ENCODE data around the gene FGFR2.

Gene FGFR2

DNA sequence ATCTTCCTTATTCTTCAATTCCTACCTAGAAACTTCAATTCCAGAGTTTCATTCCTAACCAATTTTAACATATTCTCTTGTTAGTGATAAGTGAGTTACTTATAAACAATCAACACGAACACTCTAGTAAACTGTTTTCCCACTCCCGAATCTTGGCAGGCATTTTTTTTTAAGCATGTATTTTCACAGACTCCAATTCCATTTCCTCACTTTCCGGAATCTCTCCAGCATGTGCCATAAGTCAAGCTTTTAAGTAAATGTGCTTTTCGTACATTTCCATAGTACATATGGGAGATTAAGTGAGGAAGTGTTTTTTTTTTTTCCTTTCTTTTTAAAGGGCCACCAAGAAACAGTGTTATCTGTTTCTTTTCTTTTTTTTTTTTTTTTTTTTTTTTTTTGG is 89.1 kb downstream of the FGFR2 start:
- no peak overlapping the region for H3K27ac ChIP-seq
- no peak overlapping the region for H3K4me3 ChIP-seq
- DNase-seq (ENCODE audit: low spot score), result no peak
- TF ChIP-seq, protein P1, sequence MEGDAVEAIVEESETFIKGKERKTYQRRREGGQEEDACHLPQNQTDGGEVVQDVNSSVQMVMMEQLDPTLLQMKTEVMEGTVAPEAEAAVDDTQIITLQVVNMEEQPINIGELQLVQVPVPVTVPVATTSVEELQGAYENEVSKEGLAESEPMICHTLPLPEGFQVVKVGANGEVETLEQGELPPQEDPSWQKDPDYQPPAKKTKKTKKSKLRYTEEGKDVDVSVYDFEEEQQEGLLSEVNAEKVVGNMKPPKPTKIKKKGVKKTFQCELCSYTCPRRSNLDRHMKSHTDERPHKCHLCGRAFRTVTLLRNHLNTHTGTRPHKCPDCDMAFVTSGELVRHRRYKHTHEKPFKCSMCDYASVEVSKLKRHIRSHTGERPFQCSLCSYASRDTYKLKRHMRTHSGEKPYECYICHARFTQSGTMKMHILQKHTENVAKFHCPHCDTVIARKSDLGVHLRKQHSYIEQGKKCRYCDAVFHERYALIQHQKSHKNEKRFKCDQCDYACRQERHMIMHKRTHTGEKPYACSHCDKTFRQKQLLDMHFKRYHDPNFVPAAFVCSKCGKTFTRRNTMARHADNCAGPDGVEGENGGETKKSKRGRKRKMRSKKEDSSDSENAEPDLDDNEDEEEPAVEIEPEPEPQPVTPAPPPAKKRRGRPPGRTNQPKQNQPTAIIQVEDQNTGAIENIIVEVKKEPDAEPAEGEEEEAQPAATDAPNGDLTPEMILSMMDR (IDR thresholded peaks at IDR 0.05), result no peak

DNA sequence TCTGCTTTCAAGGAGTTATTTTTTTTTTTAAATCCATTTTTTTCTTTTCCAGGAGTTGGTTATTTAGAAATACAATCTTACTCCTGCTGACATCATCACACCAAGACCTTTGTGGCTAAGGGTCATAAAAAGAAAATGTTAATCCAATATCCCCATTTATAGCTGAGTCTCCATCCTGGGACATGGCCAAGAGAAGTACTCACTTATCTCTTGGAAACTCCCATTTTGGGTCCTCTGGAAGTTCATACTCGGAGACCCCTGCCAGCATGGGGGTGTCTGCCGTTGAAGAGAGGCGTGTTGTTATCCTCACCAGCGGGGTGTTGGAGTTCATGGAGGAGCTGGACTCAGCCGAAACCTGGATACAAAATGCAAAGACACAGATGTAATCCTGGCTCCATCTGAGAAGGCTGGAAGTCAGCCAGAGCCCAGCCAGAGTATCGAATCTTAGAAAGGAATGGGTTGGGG is 94.6 kb downstream of the FGFR2 start:
- DNase-seq (ENCODE audit: low spot score), result no peak
- Histone ChIP-seq H3K4me3 (no peak overlapping the region), H3K27ac (no peak overlapping the region)
- TF ChIP-seq, protein P1 (IDR thresholded peaks at IDR 0.05), result no peak

DNA sequence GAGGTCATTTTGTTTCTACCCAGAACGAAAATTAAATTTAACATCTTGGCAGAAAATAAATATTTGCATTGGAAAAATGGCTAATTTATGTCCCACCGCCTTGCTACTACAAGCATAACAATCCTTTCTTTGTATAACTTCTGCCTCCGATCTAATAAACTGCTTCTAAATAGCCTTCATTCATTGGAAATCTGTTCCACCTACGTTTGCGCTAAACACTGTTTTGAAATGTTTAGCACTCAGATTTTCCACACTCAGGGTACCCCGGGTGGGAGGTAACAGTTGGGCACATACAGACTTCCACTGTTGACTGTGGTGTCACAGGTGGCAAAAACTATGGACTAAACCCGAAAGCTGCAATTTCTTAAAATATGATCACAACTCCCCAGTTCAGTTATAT is 96.4 kb downstream of the FGFR2 start:
- Histone ChIP-seq H3K4me3 (no peak overlapping the region), H3K27ac (no peak overlapping the region)
- DNase-seq (ENCODE audit: low spot score), result no peak
- TF ChIP-seq, protein P1 (IDR thresholded peaks at IDR 0.05), result no peak

DNA sequence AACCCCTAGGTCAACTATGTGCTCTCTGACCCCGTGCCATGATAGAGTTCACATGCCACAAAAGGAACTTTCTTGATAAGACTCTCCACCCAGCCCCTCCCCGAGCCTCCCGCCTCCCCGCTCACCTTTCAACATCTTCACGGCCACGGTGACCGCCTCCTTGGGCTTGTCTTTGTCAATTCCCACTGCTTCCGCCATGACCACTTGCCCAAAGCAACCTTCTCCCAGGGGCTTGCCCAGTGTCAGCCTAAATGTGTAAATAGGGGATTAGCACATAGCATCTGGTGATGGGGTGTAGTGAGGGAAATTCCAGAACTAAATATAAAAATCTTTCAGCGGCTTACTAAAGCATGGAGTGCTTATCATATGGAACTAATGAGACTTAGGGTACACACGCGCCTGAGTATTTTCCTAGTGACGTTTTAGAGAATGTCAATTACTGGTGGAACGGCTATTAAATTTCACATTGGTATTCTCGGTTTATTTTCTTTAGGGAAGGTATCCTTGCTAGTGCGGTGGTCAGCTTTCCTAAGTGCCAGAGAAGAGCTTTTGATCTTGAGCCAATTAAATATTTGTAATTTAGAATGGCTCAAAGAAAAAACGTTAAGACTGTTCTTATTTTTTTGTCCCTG is 97.4 kb downstream of the FGFR2 start:
- Histone ChIP-seq H3K27ac (no peak overlapping the region), H3K4me3 (no peak overlapping the region)
- DNase-seq (ENCODE audit: low spot score), result no peak
- TF ChIP-seq, protein P1 (IDR thresholded peaks at IDR 0.05), result no peak

DNA sequence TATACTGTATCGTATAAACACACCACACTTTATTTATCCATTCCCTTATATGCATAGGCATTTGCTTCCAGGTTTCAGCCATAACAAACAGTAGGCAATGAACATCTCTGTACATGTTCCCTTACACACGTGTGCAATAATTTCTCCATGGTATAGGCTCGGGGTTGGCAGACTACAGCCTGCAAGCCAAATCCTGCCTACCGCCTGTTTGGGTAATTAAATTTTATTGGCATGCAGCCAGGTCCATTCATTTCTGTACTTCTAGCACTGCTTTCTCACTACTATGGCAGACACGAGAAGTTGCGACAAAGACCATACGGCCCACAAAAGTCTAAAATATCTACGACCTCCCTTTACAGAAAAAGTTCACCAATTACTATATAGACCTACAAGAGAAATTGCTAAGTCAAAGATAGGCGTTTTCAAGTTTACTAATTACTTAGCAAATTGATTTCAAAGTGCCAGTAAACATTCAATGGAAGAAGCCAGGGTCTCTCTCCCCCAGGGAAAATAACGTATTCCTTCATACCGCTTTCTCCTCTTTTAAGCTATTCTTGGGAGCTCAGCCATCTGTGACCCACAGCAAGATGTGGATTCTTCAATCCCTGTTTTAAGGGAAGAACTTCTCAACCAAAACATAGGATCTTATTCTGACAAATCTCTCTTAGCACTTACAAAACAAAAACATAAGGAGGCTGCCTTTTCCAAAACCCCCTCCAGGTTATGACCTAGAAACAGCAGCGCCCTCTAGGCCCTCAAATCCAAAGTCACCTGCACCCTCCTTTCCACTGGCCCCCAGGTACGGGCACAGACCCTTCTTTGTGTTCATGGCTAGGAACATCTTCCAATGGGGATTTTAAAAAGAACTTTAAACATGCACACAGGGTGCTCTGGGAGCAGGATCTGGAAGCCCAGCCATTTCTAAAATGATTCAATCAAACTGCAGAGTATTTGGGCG is 100.5 kb downstream of the FGFR2 start:
- no peak overlapping the region for H3K27ac ChIP-seq
- no peak overlapping the region for H3K4me3 ChIP-seq
- no peak for DNase-seq (ENCODE audit: low spot score)
- TF ChIP-seq, protein P1 (IDR thresholded peaks at IDR 0.05), result no peak

DNA sequence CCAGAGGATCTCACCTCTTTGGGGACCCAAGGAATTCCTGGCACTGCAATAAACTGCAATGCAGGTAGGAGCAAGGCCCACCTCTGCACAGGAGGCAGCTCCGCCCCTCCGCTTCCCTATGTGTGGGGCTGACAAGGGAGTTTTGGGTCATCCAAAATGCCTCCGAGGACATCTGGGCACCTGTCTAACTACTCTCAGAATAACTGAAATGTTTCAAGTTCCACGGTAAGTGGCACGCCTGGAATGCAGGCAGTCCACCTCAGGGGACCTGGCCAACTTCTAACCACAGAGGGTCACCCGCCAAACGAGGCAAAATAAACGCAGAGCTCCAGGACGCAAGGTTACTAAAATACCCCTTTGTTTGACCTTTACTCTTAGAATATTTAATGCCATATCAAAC is 102.5 kb downstream of the FGFR2 start:
- Histone ChIP-seq H3K4me3 (no peak overlapping the region), H3K27ac (no peak overlapping the region)
- TF ChIP-seq, protein P1 (IDR thresholded peaks at IDR 0.05), result no peak
- no peak for DNase-seq (ENCODE audit: low spot score)
